CD4-positive, alpha-beta T cell treated with Interleukin-12 subunit alpha and Interleukin-12 subunit beta, for 1 hour (primary cell): ENCODE measurements around the gene BUD31.

Experiments used
- DNase-seq: peaks from one replicate; pipeline ENCODE4 v3.0.0-alpha.2; 2020

BUD31 gene

GRCh38 chr7:99437946-99438572 lies 29.3 kb downstream of the BUD31 start:
- no peak for DNase-seq

- peak; percentile 92 for DNase-seq
Measured at GRCh38 chr7:99438573-99439480, 30.1 kb downstream of the BUD31 start, which contains the start of the genes CPSF4 and PTCD1. CPSF4 (plus strand) TSS chr7:99438943; CDS start chr7:99439083, 140 bp downstream. PTCD1 (minus strand) TSS chr7:99438798; CDS start chr7:99435242, 3,556 bp downstream.

- no peak for DNase-seq
Measured at GRCh38 chr7:99440195-99440594, 31.4 kb downstream of the BUD31 start.

GRCh38 chr7:99446096-99446495 lies 37.3 kb downstream of the BUD31 start:
- DNase-seq: no peak

DNA sequence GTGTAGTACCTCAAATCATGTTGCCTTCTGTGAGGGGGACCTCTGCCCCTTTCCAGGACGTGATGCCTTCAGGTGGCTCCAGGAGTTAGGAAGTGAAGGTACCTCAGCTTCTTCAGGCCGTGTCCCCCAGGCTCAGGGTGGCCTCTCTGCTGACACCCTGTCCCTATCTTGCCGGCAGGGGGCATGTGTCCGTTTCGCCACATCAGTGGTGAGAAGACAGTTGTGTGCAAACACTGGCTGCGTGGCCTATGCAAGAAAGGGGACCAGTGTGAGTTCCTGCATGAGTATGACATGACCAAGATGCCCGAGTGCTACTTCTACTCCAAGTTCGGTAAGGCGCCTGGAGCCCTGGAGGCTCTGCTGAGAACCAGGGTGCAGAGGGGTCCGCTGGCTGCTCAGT lies 39.2 kb downstream of the BUD31 start:
- no peak for DNase-seq

DNA sequence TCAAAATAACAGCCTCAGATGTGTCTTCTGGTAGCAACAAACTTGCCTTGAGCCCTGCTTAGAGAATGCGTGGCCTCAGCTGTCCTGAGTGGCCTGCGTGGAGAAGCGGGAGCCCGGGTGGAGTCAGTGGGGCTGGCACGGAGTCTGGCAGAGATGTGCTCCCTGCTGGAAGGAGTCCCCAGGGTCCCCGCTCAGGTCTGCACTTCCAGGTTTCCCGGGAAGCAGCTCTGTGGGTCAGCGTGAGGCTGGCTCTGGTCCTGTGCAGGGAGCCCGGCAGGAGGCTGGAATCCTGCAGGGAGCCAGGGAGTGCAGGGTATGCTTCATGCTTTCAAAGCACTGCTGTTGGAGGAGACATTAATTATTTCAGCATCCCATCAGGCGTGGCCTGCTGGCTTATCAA lies 40.1 kb downstream of the BUD31 start:
- no peak for DNase-seq

DNA sequence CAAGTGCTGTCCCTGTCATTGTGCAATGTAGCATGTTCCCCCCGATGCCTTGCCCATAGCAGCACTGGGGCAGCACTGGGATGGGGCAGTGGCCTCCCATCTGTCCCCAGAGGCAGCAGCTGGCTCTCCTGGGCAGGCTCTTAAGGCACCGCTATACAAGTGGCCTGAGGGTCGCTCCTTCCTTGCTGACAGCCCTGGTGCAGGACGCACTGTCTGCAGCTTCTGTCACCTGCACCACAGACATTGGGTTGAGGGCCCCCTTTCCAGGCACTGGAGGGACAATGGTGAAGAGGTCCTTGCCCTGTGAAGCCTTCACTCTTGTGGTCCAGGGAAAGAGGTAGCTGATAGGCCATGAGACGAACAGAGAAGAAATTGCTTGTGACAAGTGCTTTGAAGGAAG lies 40.6 kb downstream of the BUD31 start:
- no peak for DNase-seq

DNA sequence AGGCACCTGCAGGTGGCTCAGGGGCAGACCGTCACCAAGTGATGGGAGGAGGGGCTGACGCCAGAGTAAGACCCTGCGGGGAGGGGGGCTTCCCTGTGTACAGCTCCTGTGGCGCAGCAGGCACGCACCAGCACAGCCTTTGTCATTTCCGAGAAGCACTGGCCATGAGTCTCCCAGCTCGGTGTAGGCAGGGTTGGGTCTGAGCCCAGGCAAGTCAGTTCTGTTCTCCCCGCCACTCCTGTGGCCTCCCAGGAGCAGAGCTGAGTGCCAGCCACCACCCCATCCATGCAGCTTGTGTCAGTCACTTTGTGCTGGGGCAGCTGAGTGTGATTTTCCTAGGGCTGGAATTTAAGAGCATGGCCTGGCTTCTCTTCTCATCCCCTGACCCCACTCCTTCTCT lies 43.2 kb downstream of the BUD31 start:
- no peak for DNase-seq

DNA sequence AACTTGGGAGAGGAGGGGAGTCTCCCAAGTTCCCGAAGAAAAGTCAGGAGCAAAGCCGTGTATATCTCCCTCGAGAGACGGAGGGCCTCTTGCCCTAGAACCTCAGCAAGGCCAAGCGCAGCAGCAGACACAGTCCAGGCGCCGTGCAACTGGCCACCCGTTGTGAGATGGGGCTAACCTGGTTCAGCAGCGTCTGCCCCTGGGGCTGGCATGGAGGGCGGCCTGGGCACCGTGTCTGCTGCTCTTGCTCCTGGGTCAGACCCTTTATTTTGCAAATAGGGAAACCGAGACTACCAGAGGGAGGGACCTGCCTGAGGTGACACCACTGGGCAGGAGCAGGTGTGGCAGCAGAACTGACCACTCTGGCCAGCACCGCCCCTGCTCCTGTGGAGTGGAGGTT lies 43.8 kb downstream of the BUD31 start:
- DNase-seq: no peak

GRCh38 chr7:99453105-99453504 lies 44.3 kb downstream of the BUD31 start:
- no peak for DNase-seq

- no peak for DNase-seq
Measured at GRCh38 chr7:99455874-99456273, 47.1 kb downstream of the BUD31 start.

GRCh38 chr7:99456288-99456687 lies 47.5 kb downstream of the BUD31 start:
- no peak for DNase-seq

GRCh38 chr7:99457050-99457649 lies 48.4 kb downstream of the BUD31 start:
- no peak for DNase-seq

- no peak for DNase-seq
Measured at GRCh38 chr7:99457650-99458493, 49.1 kb downstream of the BUD31 start.

GRCh38 chr7:99459087-99459486 lies 50.3 kb downstream of the BUD31 start:
- peak; percentile 29 for DNase-seq

GRCh38 chr7:99460651-99461050 lies 51.9 kb downstream of the BUD31 start:
- DNase-seq: no peak

DNA sequence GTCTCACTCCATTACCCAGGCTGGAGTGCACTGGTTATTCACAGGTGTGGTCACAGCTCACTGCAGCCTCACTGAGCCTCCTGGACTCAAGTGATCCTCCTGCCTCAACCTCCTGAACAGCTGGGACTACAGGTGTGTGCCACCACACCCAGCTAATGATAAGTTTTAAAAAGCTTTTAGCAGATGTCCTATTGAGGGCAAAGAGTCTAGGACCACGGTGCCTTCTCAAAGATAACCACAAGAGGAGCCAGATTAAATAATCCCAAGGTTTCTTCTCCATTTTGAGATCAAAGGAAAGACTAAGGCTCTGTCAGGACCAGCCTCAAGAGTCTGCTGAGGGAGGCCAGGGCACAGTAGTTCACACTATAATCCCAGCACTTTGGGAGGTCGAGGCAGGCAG lies 52.5 kb downstream of the BUD31 start:
- no peak for DNase-seq

DNA sequence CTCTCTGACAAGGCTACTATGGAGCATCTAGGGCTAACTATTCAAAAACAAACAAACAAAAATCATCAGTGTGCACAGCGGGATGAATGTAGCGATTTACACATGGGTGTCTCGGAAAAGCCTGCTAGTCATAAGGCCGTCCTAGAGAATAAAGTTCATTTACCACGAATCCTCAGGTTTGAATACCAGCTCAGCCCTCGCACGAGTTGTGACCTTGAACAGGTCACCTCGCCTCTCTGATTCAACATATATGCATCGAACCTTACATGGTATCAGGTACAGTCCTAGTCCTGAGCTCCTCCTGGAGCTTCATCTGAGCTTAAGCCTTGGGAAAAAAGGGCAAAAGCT lies 56.6 kb downstream of the BUD31 start:
- no peak for DNase-seq

DNA sequence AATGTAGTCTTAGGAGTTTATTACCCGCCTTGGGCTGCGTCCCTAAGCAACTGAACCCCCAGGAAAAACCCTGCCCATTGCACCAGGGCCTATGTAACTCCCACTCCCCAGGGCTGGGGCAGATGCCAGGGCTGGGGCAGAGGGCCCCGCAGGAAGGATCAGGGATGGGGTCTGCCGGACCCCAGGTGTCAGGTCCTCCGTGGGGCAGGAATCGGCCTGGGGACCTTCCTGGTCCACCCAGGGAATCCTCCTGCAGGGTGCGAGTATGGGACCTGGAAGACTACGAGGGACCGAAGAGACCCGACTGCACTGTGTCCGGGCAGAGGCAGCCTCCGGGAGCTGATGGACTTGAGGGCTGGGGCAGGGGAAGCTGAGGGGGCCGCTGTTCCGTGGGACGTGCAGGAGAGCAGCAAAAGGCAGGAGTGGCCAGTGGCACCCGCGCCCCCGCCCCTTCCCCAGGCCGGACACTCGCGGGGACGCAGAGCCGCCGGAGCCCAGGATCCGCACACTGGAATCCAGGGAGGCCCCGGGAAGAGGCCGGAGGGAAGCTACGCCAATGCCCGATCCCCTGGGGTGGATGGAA lies 59.7 kb downstream of the BUD31 start:
- DNase-seq: no peak
